Upper lobe of left lung (tissue), 6 donors: Measurements from ENCODE around the gene CLPSL1. TPM values are rescaled to one million over a fixed set of nuclear protein-coding genes. Genes with fewer than 3 reads are reported as not detected.

ENCODE experiments used
- ATAC-seq, 2 donors: fragments of 200-7000 bp; cut with Tn5 transposase; one replicate each; pipeline ENCODE4 v1.9.1; 2022; ENCODE audit warnings: mild to moderate bottlenecking in 2 of 2, moderate library complexity in 2 of 2; ENCODE audit not compliant: low FRiP score in 2 of 2
- DNase-seq, 2 donors: peaks; one replicate each; pipeline ENCODE4 v3.0.0-alpha.2; 2019 to 2020
- H3K27ac ChIP-seq, 4 donors: fragments of 200-600 bp; sonication (generic); one replicate each; pipeline ENCODE4 v1.5.1; 2016 to 2019
- H3K27me3 ChIP-seq, 4 donors: fragments of 200-600 bp; sonication (generic); one replicate each; pipeline ENCODE4 v1.5.1; 2017 to 2019
- H3K36me3 ChIP-seq, 4 donors: fragments of 200-600 bp; sonication (generic); one replicate each; pipeline ENCODE4 v1.5.1; 2016 to 2019
- H3K4me1 ChIP-seq, 4 donors: fragments of 200-600 bp; sonication (generic); one replicate each; pipeline ENCODE4 v1.5.1; 2018 to 2019
- H3K4me3 ChIP-seq, 4 donors: fragments of 200-600 bp; sonication (generic); one replicate each; pipeline ENCODE4 v1.5.1; 2017 to 2019; ENCODE audit warnings: mild to moderate bottlenecking in 2 of 4, moderate library complexity in 1 of 4
- H3K9me3 ChIP-seq, 4 donors: fragments of 200-600 bp; sonication (generic); one replicate each; pipeline ENCODE4 v1.5.1; 2018 to 2019
- EP300 ChIP-seq, 4 donors: sonication (generic); formaldehyde crosslinking; IDR thresholded peaks; one replicate each; pipeline ENCODE4 v1.5.1; 2017; ENCODE audit warnings: antibody characterized with exemption in 4 of 4, control low read depth in 2 of 4
- POLR2A ChIP-seq, 4 donors: fragments of 450-650 bp; IDR thresholded peaks; one replicate each; pipeline ENCODE4 v1.5.1; 2016 to 2017; ENCODE audit warnings: antibody characterized with exemption in 4 of 4, mild to moderate bottlenecking in 2 of 4
- POLR2AphosphoS5 ChIP-seq, 2 donors: sonication (generic); formaldehyde crosslinking; IDR thresholded peaks; one replicate each; pipeline ENCODE4 v1.5.1; 2017; ENCODE audit warnings: antibody characterized with exemption in 2 of 2
- WGBS, 2 donors: methylation state at CpG; one replicate each; pipeline ENCODE4 v1.1.5; 2017 to 2018; 5-methylcytosine and 5-hydroxymethylcytosine counted together
- total RNA-seq, 6 donors: library from RNA; depleted of rRNA in 4 of 6; stranded (reverse); fragments of >200 nt in 4 of 6; gene quantifications; one replicate each; pipeline versions ENCODE4 v1.1.0 to v1.2.1, GENCODE V29; 2016 to 2021
- TF ChIP-seq, protein P1 (sequence below), 6 experiments: fragments of 450-650 bp in 4 of 6; fragments of 200-600 bp in 2 of 6; sonication (generic) in 2 of 6; IDR thresholded peaks; one replicate each; pipeline ENCODE4 v1.5.1; 2016 to 2019; ENCODE audit warnings: antibody characterized with exemption in 6 of 6
- donor health status: DM: no; HTN: no; CAD: no; lungs with moderate emphysema.
- donor health status: DM: no; HTN: yes; CAD: no; lungs with severe emphysema.

The CLPSL1 gene
- total RNA-seq, 6 donors from 2014 or later, result not detected

- Histone ChIP-seq H3K27me3 (peaks cover 0 to 5% (median 3%) of the 10 kb centered on the region in 4 donors), H3K36me3 (no peaks in the 10 kb centered on the region), H3K4me3 (peak within 1 kb of the TSS in 3 of 4 donors; percentile 36 to 48 (median 45)), H3K27ac (no peak within 1 kb of the TSS), H3K4me1 (peaks cover 5 to 12% (median 7%) of the 10 kb centered on the region in 4 donors), H3K9me3 (no peaks in the 10 kb centered on the region)
- DNase-seq, result peak in 1 of 2 donors; percentile 87
- TF ChIP-seq EP300 (IDR thresholded peaks at IDR 0.05), result no peak
- TF ChIP-seq, protein P1, sequence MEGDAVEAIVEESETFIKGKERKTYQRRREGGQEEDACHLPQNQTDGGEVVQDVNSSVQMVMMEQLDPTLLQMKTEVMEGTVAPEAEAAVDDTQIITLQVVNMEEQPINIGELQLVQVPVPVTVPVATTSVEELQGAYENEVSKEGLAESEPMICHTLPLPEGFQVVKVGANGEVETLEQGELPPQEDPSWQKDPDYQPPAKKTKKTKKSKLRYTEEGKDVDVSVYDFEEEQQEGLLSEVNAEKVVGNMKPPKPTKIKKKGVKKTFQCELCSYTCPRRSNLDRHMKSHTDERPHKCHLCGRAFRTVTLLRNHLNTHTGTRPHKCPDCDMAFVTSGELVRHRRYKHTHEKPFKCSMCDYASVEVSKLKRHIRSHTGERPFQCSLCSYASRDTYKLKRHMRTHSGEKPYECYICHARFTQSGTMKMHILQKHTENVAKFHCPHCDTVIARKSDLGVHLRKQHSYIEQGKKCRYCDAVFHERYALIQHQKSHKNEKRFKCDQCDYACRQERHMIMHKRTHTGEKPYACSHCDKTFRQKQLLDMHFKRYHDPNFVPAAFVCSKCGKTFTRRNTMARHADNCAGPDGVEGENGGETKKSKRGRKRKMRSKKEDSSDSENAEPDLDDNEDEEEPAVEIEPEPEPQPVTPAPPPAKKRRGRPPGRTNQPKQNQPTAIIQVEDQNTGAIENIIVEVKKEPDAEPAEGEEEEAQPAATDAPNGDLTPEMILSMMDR (IDR thresholded peaks at IDR 0.05), result no peak
- no peak for TF ChIP-seq POLR2AphosphoS5 (IDR thresholded peaks at IDR 0.05)
- no peak for TF ChIP-seq POLR2A (IDR thresholded peaks at IDR 0.05)
- 6 to 10% methylated on average over 13 to 48 of the region's 56 CpGs for WGBS, 2 donors
- ATAC-seq, result peak in 1 of 2 donors; percentile 48
These were observed 4.2 kb upstream of the CLPSL1 start, which contains the start of gene CLPSL2 for GRCh38 chr6:35776364-35777215. Gene CLPSL2 (plus strand): TSS chr6:35776598. CDS start chr6:35776619, 21 bp downstream.

DNA sequence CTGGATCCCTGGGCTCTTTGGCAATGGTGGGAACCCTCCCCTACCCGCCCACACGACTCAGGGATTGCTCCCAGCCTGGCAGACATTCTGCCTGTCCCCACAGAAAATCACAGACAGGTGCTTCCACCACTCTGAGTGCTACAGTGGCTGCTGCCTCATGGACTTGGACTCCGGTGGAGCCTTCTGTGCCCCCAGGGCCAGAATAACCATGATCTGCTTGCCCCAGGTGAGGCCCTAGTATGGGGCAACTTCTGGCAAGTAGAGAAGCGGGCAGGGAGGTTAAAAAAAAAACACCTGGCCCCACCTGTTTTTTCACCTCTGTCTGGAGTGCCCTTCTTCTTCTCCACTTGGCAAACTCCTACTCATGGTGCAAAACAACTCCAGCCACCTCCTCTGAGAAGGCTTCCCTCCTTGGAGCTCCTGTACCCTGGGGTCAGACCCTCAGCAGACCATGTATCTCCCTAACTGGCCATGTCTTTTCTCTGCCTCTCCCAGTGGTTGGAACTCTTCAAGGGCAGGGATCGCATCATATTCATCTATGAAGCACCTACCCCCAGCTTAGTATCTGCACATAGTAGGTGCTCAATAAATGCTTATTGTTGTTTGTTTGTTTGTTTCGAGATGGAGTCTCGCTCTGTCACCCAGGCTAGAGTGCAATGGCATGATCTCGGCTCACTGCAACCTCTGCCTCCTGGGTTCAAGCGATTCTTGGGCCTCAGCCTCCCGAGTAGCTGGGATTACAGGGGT is 3.3 kb upstream of the CLPSL1 start:
- Histone ChIP-seq H3K9me3 (no peaks in the 10 kb centered on the region), H3K4me3 (no peak overlapping the region), H3K36me3 (no peaks in the 10 kb centered on the region), H3K4me1 (peaks cover 5 to 12% (median 7%) of the 10 kb centered on the region in 4 donors), H3K27ac (no peak overlapping the region), H3K27me3 (peaks cover 0 to 5% (median 3%) of the 10 kb centered on the region in 4 donors)
- no peak for TF ChIP-seq EP300 (IDR thresholded peaks at IDR 0.05)
- ATAC-seq, result no peak
- no peak for DNase-seq
- 84 to 86% methylated on average over 8 to 10 of the region's 10 CpGs for WGBS, 2 donors

DNA sequence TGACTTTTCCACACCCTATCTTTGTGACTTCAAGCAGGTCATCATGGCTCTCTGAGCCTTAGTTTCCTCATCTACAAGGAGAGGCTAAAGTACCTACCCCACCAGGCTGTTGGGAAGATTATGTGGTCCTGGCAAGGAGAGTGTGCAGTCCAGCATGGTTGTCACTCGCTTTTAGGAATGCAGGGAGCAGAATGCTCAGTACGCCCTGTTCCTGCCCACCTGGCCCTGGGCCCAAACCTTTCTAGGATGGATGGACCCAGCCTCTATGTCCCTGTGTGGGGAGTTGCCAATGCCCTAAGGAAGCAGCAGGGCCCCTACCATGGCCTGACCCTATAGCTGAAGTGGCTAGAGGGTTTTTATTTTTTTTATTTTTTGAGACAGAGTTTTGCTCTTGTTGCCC is 2.4 kb upstream of the CLPSL1 start:
- no peaks in the 10 kb centered on the region for H3K9me3 ChIP-seq
- WGBS, 2 donors, result 80 to 87% methylated on average over 1 to 2 of the region's 2 CpGs
- H3K27ac ChIP-seq, result no peak overlapping the region
- peaks cover 5 to 12% (median 7%) of the 10 kb centered on the region in 4 donors for H3K4me1 ChIP-seq
- H3K4me3 ChIP-seq, result no peak overlapping the region
- H3K36me3 ChIP-seq, result no peaks in the 10 kb centered on the region
- DNase-seq, result no peak
- H3K27me3 ChIP-seq, result peaks cover 0 to 5% (median 3%) of the 10 kb centered on the region in 4 donors
- TF ChIP-seq EP300 (IDR thresholded peaks at IDR 0.05) (no peak), POLR2AphosphoS5 (IDR thresholded peaks at IDR 0.05) (no peak)
- TF ChIP-seq, protein P1 (IDR thresholded peaks at IDR 0.05), result no peak
- no peak for ATAC-seq

- Histone ChIP-seq H3K27ac (no peak overlapping the region), H3K27me3 (peaks cover 0 to 4% (median 2%) of the 10 kb centered on the region in 4 donors), H3K9me3 (no peaks in the 10 kb centered on the region), H3K36me3 (no peaks in the 10 kb centered on the region), H3K4me3 (no peak overlapping the region), H3K4me1 (peaks cover 4 to 9% (median 5%) of the 10 kb centered on the region in 4 donors)
- WGBS, 2 donors, result 97 to 100% methylated on average over 2 of the region's 2 CpGs
- no peak for ATAC-seq
- TF ChIP-seq POLR2A (IDR thresholded peaks at IDR 0.05) (no peak), POLR2AphosphoS5 (IDR thresholded peaks at IDR 0.05) (no peak), EP300 (IDR thresholded peaks at IDR 0.05) (no peak)
- TF ChIP-seq, protein P1 (IDR thresholded peaks at IDR 0.05), result no peak
- DNase-seq, result no peak
These were observed 471 bp downstream of the CLPSL1 start for GRCh38 chr6:35781290-35781689.

GRCh38 chr6:35782424-35782823 is 1.6 kb downstream of the CLPSL1 start:
- Histone ChIP-seq H3K9me3 (no peaks in the 10 kb centered on the region), H3K27me3 (peaks cover 0 to 6% (median under 1%) of the 10 kb centered on the region in 4 donors), H3K27ac (no peak overlapping the region), H3K36me3 (no peaks in the 10 kb centered on the region), H3K4me3 (no peak overlapping the region), H3K4me1 (peaks cover 0 to 4% (median 0%) of the 10 kb centered on the region in 4 donors)
- WGBS, 2 donors, result 59 to 67% methylated on average over 3 of the region's 3 CpGs
- no peak for DNase-seq
- TF ChIP-seq POLR2A (IDR thresholded peaks at IDR 0.05) (no peak), EP300 (IDR thresholded peaks at IDR 0.05) (no peak), POLR2AphosphoS5 (IDR thresholded peaks at IDR 0.05) (no peak)
- TF ChIP-seq, protein P1 (IDR thresholded peaks at IDR 0.05), result no peak
- ATAC-seq, result no peak
